ENCODE results near the gene HSD17B1. TPM values are rescaled to one million over a fixed set of nuclear protein-coding genes. Genes with fewer than 3 reads are reported as not detected.

HSD17B1 gene
- total RNA-seq, 1 experiment from 2014 or later, result 0.60 TPM

- intact Hi-C loops (cut with micrococcal nuclease; ENCODE audit: unreplicated experiment), result no loop called here
- H3K27ac ChIP-seq (ENCODE audit: low read depth, low read length, poor library complexity, severe bottlenecking), result no peak overlapping the region
- BruUV-seq (replicated peaks), result no TSS peak
- H3K9me3 ChIP-seq (ENCODE audit: low read depth, low read length, poor library complexity, severe bottlenecking), result no peaks in the 10 kb centered on the region
- peaks cover 6% of the 10 kb centered on the region for H3K4me1 ChIP-seq (ENCODE audit: insufficient read depth, low read length, poor library complexity, severe bottlenecking)
- DNase-seq (ENCODE audit: low spot score), result no peak
- H3K4me3 ChIP-seq (ENCODE audit: low read depth, low read length, poor library complexity, severe bottlenecking), result no peak overlapping the region
- CTCF ChIA-PET, result no interaction called here
- peaks cover 52% of the 10 kb centered on the region for H3K36me3 ChIP-seq (ENCODE audit: insufficient read depth, low read length, poor library complexity, severe bottlenecking)
- POLR2A ChIA-PET (ENCODE audit: low non-redundant PET), result no interaction called here
- no peak for TF ChIP-seq CTCF (conservative IDR thresholded peaks at IDR 0.05; ENCODE audit: low read depth, low read length)
- no peak for TF ChIP-seq EZH2 (IDR thresholded peaks at IDR 0.05; ENCODE audit: borderline replicate concordance, low read depth, low read length, poor library complexity, severe bottlenecking)
- no peaks in the 10 kb centered on the region for H3K27me3 ChIP-seq (replicated peaks; ENCODE audit: insufficient read depth, low read depth, low read length, poor library complexity)
Observed at GRCh38 chr17:42571435-42572225, 18.9 kb downstream of the HSD17B1 start.

GRCh38 chr17:42573095-42573494 is 20.4 kb downstream of the HSD17B1 start:
- TF ChIP-seq CTCF (conservative IDR thresholded peaks at IDR 0.05; ENCODE audit: low read depth, low read length) (no peak), EZH2 (IDR thresholded peaks at IDR 0.05; ENCODE audit: borderline replicate concordance, low read depth, low read length, poor library complexity, severe bottlenecking) (no peak)
- Histone ChIP-seq H3K27me3 (replicated peaks; ENCODE audit: insufficient read depth, low read depth, low read length, poor library complexity) (no peaks in the 10 kb centered on the region), H3K27ac (ENCODE audit: low read depth, low read length, poor library complexity, severe bottlenecking) (no peak overlapping the region), H3K4me3 (ENCODE audit: low read depth, low read length, poor library complexity, severe bottlenecking) (no peak overlapping the region), H3K4me1 (ENCODE audit: insufficient read depth, low read length, poor library complexity, severe bottlenecking) (peaks cover 5% of the 10 kb centered on the region), H3K36me3 (ENCODE audit: insufficient read depth, low read length, poor library complexity, severe bottlenecking) (peaks cover 52% of the 10 kb centered on the region), H3K9me3 (ENCODE audit: low read depth, low read length, poor library complexity, severe bottlenecking) (no peaks in the 10 kb centered on the region)
- BruUV-seq (replicated peaks), result no TSS peak
- intact Hi-C loops (cut with micrococcal nuclease; ENCODE audit: unreplicated experiment), result no loop called here
- ChIA-PET POLR2A (ENCODE audit: low non-redundant PET) (no interaction called here), CTCF (no interaction called here)
- no peak for DNase-seq (ENCODE audit: low spot score)

GRCh38 chr17:42574463-42574862 is 21.7 kb downstream of the HSD17B1 start:
- CTCF ChIA-PET, result no interaction called here
- peaks cover 42% of the 10 kb centered on the region for H3K36me3 ChIP-seq (ENCODE audit: insufficient read depth, low read length, poor library complexity, severe bottlenecking)

More at GRCh38 chr17:42574463-42574862, 21.7 kb downstream of the HSD17B1 start:
- Histone ChIP-seq H3K27me3 (replicated peaks; ENCODE audit: insufficient read depth, low read depth, low read length, poor library complexity) (no peaks in the 10 kb centered on the region), H3K4me1 (ENCODE audit: insufficient read depth, low read length, poor library complexity, severe bottlenecking) (peaks cover 5% of the 10 kb centered on the region), H3K4me3 (ENCODE audit: low read depth, low read length, poor library complexity, severe bottlenecking) (no peak overlapping the region), H3K27ac (ENCODE audit: low read depth, low read length, poor library complexity, severe bottlenecking) (no peak overlapping the region), H3K9me3 (ENCODE audit: low read depth, low read length, poor library complexity, severe bottlenecking) (no peaks in the 10 kb centered on the region)
- no peak for TF ChIP-seq EZH2 (IDR thresholded peaks at IDR 0.05; ENCODE audit: borderline replicate concordance, low read depth, low read length, poor library complexity, severe bottlenecking)
- TF ChIP-seq CTCF (conservative IDR thresholded peaks at IDR 0.05; ENCODE audit: low read depth, low read length), result no peak
- DNase-seq (ENCODE audit: low spot score), result no peak
- POLR2A ChIA-PET (ENCODE audit: low non-redundant PET), result no interaction called here
- intact Hi-C loops (cut with micrococcal nuclease; ENCODE audit: unreplicated experiment), result no loop called here
- no TSS peak for BruUV-seq (replicated peaks)
